Activated CD4-positive, alpha-beta T cell treated with anti-CD3 and anti-CD28 coated beads, Interleukin-2, amount 50 U/mL, for 4 hours (primary cell): ENCODE results near the gene PLAGL1.
"Not testable (repeated sequence)": the region's sequence is repeated elsewhere in the genome, so short reads cannot be mapped to it uniquely, and the experiment has no call there.

ENCODE experiments used
- DNase-seq, 2 experiments: peaks; one replicate each; pipeline ENCODE4 v3.0.0-alpha.2; 2020

PLAGL1 gene

GRCh38 chr6:143936347-143936746 lies 71.7 kb downstream of the PLAGL1 start:
- no peak for DNase-seq

DNA sequence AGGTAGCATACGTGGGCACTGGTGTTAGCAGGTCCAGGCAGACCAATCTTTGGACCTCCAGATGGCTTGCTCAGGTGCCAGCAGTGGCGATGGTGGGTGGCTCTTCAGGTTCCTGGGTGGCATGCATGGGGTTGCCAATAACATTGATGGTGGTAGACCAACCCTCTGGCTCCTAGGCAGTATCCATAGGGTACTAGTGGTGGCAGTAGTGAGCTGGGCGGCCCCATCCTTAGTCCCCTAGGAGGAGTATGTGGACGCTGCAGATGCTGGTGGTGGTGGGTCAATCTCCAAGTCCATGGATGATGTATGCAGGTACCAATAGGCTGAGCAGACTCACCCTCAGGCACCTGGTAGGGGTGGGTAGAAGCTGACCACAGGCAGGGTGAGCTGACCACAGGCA lies 73.2 kb downstream of the PLAGL1 start:
- DNase-seq: no peak

DNA sequence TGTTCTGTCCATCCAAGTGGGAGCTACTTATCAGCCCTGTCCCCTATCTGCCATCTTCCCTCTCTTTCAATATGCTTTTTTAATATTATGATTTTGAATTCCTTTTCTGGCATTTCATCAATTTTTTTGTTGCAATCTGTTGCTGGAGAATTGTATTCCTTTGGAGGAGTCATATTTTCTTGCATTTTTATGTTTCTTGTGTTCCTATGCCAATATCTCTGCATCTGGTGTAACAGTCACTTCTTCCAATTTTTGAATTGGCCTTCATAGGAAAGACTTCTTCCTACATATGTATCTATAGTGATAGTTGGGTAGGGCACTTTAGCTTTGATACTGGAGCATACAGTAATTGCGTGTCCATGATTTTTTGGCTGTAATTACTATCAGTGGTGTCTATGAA lies 73.7 kb downstream of the PLAGL1 start:
- no peak for DNase-seq

DNA sequence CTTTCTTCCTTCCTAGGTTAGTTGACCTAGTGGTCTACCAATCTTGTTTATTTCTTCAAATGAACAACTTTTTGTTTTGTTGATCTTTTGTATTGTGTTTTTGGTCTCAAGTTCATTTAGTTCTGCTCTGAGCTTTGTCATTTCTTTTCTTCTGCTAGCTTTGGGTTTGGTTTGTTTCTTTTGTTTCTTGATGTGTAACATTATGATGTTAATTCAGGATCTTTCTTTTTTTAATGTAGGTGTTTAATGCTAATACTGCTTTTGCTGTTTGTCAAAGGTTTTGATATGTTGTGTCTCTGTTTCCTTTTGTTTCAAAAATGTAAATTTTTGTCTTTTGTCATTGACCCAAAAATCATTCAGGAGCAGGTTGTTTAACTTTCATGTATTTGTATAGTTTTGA lies 78.1 kb downstream of the PLAGL1 start:
- no peak for DNase-seq

DNA sequence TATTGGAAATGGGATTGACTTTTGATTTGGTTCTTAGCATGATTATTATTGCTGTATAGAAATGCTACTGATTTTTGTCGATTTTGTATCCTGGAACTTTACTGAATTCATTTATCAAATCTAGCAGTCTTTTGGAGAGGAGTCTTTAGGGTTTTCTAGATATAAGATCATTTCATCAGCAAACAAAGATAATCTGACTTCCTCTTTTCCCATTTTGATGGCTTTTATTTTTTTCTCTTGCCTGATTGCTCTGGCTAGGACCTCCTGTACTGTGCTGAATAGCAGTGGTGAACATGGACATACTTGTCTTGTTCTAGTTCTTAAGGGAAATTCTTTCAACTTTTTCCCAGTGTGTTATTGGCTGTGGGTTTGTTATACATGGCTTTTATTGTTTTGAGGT lies 79.2 kb downstream of the PLAGL1 start:
- DNase-seq: no peak

GRCh38 chr6:143917026-143917425 lies 91.0 kb downstream of the PLAGL1 start:
- not testable (repeated sequence) for DNase-seq

- DNase-seq: no peak
These were observed 95.4 kb downstream of the PLAGL1 start for GRCh38 chr6:143912671-143913070.

- DNase-seq: no peak
These were observed 97.0 kb downstream of the PLAGL1 start for GRCh38 chr6:143911028-143911427.

DNA sequence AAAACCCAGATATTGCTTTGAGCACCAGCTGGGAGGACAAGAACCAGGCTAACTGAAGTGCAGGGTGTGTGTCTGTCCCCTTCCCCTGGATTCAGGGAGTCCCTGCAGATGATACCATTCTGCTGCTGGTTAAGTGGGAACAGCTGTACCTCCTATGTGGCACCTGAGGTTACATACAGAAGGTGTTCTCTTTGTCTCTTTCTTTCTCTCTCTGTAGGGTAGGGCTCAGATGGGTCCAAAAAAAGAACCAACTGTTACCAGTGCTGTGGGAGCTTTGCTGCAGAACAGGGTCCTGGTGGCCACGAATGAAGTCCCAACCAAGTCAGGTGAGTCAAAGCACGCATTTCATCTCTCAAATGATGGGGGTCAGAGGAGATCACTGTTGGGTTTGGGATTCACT lies 105.2 kb downstream of the PLAGL1 start:
- DNase-seq: no peak

- DNase-seq: no peak
These were observed 105.9 kb downstream of the PLAGL1 start for GRCh38 chr6:143901885-143902750.

DNA sequence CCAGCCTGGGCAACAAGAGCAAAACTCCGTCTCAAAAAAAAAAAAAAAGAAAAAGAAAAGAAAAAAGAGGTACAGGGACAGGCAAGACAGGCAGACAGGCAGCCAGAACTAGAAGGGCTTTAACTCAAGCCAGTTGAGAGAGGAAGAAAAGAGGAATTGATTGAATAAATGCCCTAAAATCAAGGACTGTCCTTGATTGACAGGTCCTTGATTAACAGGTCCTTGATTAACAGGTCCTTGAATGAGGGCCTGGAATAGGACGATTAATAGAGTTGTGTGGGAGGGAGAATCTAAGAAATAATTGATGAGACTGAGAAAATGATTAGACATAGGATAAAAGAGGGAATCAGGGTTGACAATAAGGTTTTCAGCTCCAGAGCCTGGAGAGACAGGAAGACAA lies 107.7 kb downstream of the PLAGL1 start:
- DNase-seq: no peak

DNA sequence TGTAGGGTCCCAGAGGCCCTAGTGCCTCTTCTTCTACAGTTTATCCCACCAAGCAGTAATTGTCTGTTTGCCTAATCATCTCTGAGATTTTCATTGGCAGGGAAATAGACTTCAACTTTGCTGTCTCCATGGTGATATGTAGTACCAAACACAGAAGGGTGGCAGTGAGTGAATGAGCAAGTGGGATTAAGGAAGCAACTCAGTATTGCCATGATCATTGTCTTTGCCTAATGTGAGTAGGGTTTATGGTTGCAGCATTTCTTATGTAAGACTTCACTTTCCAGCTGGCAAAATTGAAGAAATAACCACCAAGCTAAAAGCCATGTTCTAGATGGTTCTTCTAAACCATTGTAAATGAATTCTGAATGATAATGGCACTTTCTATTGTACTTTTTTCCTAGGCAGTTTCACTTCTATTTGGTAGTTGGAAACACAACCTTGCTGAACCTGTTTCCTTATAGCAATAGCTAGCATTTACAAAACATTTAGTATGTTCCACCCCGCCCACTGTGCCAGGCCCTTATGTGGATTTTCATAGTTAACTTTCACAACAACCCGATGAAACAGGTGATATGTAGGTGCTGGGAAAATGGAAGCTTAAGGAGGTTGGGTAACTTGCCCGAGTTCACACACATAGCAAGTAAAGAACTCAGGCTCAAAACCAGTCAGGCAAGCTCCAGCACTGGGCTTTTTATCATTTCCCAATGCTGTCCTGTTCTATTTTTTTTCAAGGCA lies 111.8 kb downstream of the PLAGL1 start:
- DNase-seq: no peak

DNA sequence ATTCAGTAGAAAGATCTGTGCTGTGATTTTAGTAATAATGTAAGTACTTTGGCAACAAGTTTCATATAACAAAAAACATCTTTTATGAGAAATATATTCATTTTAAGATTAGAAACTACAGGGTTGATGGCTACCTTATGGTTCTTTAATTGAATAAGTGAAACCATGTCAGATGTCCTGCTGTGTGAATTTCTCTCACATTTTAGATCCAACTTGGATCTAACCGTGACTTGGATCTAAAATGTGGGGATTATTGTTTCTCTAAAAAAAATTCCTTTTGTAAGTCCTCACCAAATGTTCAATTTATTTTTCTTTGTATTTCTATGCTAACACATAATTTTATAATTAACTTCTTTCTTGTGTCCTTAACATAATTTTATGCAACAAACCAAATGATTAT lies 113.4 kb downstream of the PLAGL1 start:
- DNase-seq: no peak
